ENCODE measurements around the gene ERICH4. TPM values are rescaled to one million over a fixed set of nuclear protein-coding genes. Genes with fewer than 3 reads are reported as not detected.
A peak's percentile ranks its signal among the peaks of the same experiment; 100 is the strongest.

ERICH4 gene
- total RNA-seq, 4 donors from 2014 or later: not detected

DNA sequence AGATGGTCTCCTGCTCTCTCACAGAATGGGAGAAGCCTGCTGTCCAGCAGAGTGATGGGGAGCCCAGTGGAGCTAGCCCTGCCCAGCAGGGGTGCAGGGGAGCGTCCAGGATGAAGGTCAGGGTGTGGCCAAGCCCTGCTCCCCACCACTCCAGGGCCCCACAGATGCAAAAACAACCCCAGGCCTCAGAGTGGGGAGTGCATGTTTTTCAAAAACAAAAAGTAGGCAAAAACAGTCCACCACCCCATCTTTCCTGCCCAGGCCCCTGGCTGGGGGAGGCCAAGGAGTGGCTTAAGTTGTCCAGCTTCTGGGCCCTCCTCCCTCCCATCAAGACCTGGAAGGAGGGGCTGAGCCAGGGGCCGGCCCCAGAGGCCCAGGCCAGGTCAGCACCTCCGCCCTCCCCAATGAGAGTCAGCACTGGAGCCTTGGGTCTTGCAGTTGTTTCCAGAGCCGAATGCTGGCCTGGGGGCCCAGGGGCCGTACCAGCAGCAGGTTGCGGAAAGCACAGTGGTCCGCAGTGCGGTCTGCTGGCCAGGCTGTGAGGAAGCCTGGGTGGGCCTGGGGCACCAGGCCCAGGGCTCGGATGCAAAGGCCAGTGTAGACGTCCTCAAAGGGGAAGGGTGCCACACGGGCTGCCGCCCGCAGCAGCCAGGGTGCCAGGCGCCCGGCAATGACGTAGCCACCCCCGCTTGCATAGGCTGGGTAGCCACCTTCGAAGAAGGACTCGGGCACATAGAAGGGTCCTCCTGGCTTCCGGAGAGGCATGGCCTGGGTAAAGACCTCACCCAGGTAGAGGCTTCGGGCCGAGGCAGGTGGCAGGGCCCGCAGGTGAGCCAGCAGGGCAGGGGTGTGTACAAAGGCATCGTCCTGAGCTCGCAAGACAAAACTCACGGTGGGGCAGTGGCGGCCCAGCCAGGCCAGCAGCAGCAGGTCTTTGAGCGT, 17.5 kb upstream of the ERICH4 start:
- H3K36me3 ChIP-seq: peaks cover 0 to 76% (median 16%) of the 10 kb centered on the region in 3 donors
- H3K27me3 ChIP-seq: no peaks in the 10 kb centered on the region
- DNase-seq (ENCODE audit: low spot score in 2 of 2): no peak
- H3K27ac ChIP-seq: peak overlapping the region in 3 of 4 donors; percentile 24 to 92 (median 89)
- 85 to 86% methylated on average over 12 to 21 of the region's 28 CpGs for WGBS, 2 donors
- no peaks in the 10 kb centered on the region for H3K9me3 ChIP-seq
- H3K4me1 ChIP-seq: peaks cover 0 to 50% (median 11%) of the 10 kb centered on the region in 4 donors
- no peak overlapping the region for H3K4me3 ChIP-seq
- no peak for TF ChIP-seq POLR2A (IDR thresholded peaks at IDR 0.05)
- no peak for TF ChIP-seq EP300 (IDR thresholded peaks at IDR 0.05)
- TF ChIP-seq, protein P1, sequence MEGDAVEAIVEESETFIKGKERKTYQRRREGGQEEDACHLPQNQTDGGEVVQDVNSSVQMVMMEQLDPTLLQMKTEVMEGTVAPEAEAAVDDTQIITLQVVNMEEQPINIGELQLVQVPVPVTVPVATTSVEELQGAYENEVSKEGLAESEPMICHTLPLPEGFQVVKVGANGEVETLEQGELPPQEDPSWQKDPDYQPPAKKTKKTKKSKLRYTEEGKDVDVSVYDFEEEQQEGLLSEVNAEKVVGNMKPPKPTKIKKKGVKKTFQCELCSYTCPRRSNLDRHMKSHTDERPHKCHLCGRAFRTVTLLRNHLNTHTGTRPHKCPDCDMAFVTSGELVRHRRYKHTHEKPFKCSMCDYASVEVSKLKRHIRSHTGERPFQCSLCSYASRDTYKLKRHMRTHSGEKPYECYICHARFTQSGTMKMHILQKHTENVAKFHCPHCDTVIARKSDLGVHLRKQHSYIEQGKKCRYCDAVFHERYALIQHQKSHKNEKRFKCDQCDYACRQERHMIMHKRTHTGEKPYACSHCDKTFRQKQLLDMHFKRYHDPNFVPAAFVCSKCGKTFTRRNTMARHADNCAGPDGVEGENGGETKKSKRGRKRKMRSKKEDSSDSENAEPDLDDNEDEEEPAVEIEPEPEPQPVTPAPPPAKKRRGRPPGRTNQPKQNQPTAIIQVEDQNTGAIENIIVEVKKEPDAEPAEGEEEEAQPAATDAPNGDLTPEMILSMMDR (IDR thresholded peaks at IDR 0.05): no peak

DNA sequence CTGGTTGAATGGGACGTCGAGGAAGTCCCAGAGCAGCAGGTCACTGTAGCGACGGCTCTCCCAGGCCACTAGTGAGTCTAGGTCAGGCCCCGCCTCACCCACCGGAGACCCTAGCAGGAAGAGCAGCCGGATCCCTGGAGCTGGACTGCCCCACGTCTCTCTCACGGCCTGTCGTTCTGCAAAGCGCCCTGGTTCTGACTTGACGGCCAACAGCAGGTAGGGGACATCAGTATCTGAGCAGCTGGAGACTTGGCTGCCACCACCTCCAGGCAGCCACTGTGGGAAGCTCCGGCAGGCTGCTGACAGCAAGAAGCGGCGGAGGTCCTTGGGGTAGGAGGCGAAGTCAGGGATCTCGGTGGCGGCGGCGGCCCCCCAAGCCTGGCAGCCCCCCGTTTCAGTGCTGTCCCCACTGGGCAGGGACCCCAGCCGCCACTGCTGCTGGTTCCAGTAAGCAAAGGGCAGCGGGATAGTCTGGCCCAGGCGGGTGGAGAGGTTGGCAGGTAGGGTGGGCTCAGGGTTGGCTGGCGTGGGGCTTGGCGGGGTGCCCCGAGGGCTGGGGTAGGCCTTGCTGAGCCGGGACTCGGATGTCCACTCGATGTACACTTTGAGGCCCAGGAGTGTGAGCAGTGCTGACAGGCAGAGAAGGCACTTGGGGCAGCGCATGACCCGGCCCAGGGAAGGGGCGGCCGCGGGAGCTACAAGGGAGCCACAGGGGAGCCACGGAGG, 16.7 kb upstream of the ERICH4 start:
- no peak for TF ChIP-seq POLR2A (IDR thresholded peaks at IDR 0.05)
- TF ChIP-seq EP300 (IDR thresholded peaks at IDR 0.05): no peak
- TF ChIP-seq, protein P1 (IDR thresholded peaks at IDR 0.05): no peak
- H3K9me3 ChIP-seq: no peaks in the 10 kb centered on the region
- H3K36me3 ChIP-seq: peaks cover 0 to 76% (median 16%) of the 10 kb centered on the region in 3 donors
- peak overlapping the region in 3 of 4 donors; percentile 89 to 93 (median 92) for H3K27ac ChIP-seq
- peak overlapping the region; percentile 36 to 61 (median 52) for H3K4me3 ChIP-seq
- peaks cover 0 to 51% (median 11%) of the 10 kb centered on the region in 4 donors for H3K4me1 ChIP-seq
- 72 to 78% methylated on average over 34 to 35 of the region's 36 CpGs for WGBS, 2 donors
- no peaks in the 10 kb centered on the region for H3K27me3 ChIP-seq
- DNase-seq (ENCODE audit: low spot score in 2 of 2): no peak

DNA sequence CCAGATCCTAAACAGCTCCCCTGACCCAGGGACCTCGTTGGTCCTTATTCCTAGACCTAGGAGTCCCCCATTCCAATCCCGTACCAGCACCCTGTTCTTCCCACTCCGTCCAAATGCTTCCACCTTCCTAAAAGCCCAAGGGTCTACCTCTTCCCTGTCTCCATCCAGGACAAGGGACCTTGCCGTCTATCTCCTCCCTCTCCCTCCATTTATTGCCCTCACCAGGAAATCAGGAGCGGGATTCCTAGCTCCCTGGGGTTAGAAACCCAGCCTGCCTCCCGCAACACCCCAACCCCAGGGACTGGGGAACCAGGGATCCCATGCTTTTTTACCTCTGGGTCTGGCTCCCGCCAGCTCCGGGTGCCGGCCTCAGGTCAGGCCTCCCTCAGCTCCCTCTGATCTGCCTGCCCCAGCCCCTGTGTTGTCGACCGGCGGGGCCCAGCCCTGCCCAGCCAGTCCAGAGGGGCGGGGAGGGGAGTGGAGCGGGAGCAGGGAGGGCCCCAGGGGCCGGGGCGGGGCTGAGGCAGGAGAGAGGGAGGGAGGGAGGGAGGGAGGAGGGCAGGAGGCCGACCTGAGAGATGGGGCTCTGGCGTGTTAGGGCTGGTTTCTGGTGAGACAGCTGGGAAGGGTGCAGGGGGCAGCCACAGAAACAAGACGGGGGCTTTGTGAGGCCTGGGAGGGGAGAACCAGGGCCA, 15.9 kb upstream of the ERICH4 start, which contains the start of gene B3GNT8:
TSS of gene B3GNT8 (minus strand) at position 423 of the 695 bp plus-strand sequence. CDS start 596 bp downstream, outside the sequence.
- DNase-seq (ENCODE audit: low spot score in 2 of 2): peak; percentile 71 to 82
- Histone ChIP-seq H3K9me3 (no peaks in the 10 kb centered on the region), H3K27me3 (no peaks in the 10 kb centered on the region), H3K4me1 (peaks cover 0 to 50% (median 11%) of the 10 kb centered on the region in 4 donors), H3K4me3 (peak within 1 kb of the TSS; percentile 36 to 61 (median 52)), H3K27ac (peak within 1 kb of the TSS; percentile 61 to 93 (median 90)), H3K36me3 (peaks cover 0 to 76% (median 21%) of the 10 kb centered on the region in 3 donors)
- 10 to 22% methylated on average over 16 to 17 of the region's 19 CpGs for WGBS, 2 donors
- TF ChIP-seq EP300 (IDR thresholded peaks at IDR 0.05) (peak in 1 of 2 donors; percentile 78), POLR2A (IDR thresholded peaks at IDR 0.05) (peak; percentile 22 to 44)
- TF ChIP-seq, protein P1 (IDR thresholded peaks at IDR 0.05): no peak

DNA sequence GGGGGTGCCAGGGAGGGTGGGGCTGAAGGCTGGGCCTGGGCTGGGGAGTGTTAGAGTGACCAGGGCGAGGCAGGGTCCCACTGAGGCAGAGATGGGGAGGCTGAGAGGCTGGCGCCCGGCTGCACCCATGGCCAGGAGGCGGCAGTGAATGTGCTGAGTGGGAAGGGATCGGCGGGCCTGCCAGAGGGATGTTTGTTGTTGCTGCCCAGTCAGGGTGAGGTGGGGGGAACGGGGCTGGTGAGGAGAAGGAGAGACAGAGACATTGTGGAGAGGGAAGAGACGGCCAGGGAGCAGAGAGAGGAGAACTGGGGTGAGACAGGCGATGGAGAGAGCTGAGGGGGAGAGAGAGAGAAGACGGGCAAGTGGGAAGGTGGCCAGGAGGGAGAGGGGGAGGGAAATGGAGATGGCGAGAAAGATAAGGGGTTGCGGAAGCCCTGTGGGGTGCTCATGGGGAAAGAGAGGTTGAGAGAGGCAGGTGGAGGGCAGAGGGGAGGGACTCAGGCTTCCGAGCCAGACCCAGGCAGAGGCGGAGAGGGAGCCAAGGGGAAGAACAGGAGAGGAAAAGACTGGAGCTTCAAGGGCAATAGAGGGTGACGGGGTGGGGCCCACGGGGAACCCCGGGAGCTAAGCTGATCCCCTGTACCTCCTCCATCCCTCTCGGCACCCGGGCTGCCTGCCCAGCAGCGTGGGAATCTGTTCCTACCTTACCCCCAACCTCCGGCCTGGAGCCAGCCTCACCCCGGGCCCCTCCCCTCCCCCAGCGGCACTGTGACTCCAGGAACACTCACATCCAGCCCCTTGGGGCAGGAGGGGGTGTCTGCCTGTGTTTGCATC, 15.1 kb upstream of the ERICH4 start:
- WGBS, 2 donors: 10 to 13% methylated on average over 20 to 23 of the region's 23 CpGs
- no peaks in the 10 kb centered on the region for H3K9me3 ChIP-seq
- H3K27ac ChIP-seq: peak overlapping the region; percentile 61 to 93 (median 90)
- H3K36me3 ChIP-seq: peaks cover 0 to 76% (median 15%) of the 10 kb centered on the region in 3 donors
- peak overlapping the region; percentile 36 to 61 (median 52) for H3K4me3 ChIP-seq
- H3K27me3 ChIP-seq: no peaks in the 10 kb centered on the region
- H3K4me1 ChIP-seq: peaks cover 0 to 50% (median 11%) of the 10 kb centered on the region in 4 donors
- peak; percentile 20 to 30 for DNase-seq (ENCODE audit: low spot score in 2 of 2)
- TF ChIP-seq, protein P1 (IDR thresholded peaks at IDR 0.05): no peak
- TF ChIP-seq EP300 (IDR thresholded peaks at IDR 0.05): no peak
- no peak for TF ChIP-seq POLR2A (IDR thresholded peaks at IDR 0.05)

Measured in tibial nerve (tissue), 4 donors.